Stimulated activated CD4-positive, alpha-beta T cell treated with anti-CD3 and anti-CD28 coated beads, Interleukin-1b, Interleukin-23, amount 100 ng/mL, for 1 hour (primary cell): ENCODE results near the gene GPR161.

Source experiments
- DNase-seq, 2 donors: peaks; one replicate each; pipeline ENCODE4 v3.0.0-alpha.2; 2020; ENCODE audit warnings: low read depth in 2 of 2

The GPR161 gene

DNA sequence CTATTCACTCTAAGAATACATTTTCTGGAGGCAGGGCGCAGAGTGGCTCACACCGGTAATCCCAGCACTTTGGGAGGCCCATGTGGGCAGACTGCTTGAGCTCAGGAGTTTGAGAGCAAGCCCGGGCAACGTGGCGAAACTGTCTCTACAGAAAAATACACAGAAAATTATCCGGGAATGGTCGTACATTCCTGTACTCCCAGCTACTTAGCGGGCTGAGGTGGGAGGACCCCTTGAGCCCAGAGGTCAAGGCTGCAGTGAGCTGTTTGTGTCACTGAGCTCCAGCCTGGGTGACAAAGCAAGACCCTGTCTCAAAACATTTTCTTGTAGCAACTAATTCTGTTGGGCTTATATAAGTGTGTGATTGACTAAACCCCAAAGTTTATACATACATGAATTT lies 30.5 kb downstream of the GPR161 start:
- DNase-seq = no peak

DNA sequence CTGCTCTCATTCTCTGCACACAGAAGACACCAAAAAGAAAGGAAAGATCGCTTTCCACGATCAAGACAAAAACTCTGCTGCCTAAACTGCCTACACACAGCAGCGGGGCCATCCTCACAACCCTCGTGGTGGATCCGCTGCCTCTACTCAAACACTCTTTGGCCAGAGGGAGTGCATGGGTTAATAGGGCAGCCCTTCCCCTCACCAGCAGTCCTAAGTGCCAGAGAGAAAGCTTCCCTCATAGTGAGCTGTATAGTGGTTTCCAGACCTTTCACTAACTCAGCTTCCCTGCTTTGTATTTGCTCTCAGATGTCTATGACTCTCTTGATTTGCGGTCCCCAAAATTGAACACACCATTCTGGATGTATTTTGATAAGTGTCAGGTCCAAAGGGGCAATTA lies 30.9 kb downstream of the GPR161 start:
- no peak for DNase-seq

DNA sequence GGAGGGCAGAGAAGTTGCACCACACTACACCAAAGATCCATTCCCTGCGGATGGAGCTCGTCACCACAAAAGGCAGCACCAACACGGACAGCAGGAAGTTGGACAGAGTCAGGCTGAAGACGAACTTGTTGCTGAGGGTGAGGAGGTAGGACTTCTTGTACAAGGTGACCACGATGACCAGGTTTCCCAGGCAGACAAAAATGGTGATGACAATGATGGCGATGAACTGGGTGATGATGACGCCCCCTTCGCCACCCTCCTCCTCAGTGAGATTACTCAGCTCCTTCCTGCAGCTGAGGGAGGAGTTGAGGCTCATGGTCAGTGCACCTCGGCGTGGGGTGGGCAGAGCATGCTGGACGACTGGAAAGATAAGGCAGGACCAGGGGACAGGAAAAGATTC lies 32.2 kb downstream of the GPR161 start:
- DNase-seq = no peak

DNA sequence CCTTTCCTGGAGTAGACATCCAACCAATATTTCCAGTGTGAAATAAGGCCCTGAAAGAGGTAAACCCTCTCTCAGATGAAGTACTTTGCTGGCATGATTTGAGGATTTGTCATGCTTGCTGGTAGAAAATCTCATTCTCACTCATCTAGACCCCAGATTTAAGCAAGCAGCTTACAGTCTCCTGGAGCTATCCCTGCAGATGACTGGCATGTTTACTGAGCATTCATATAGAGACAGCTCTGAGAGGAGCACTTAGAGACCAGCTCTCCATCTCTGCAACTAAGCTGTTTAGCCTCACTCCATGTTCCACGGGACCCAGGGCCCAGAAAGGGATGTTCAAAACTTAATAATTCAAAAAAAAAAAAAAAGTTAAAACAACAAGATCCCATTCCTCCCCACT lies 34.2 kb downstream of the GPR161 start:
- DNase-seq = no peak

DNA sequence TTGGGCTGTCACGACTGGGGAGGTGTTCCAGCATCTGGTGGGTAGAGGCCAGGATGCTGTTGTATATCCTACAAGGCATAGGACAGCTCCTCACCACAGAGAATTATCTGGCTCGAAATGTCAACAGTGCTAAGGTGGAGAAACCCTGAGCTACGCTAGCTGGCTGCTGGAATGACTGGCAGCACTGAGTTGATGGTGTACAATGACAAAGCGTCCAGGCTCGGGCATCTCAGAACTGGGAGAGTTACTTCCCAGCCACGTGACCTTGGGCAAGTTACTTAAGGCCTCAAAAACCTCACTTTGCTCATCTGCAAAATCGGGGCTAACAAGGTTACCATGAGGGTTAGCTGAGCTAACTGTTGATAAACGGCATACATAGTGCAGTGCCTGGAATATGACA lies 35.4 kb downstream of the GPR161 start:
- DNase-seq = no peak

DNA sequence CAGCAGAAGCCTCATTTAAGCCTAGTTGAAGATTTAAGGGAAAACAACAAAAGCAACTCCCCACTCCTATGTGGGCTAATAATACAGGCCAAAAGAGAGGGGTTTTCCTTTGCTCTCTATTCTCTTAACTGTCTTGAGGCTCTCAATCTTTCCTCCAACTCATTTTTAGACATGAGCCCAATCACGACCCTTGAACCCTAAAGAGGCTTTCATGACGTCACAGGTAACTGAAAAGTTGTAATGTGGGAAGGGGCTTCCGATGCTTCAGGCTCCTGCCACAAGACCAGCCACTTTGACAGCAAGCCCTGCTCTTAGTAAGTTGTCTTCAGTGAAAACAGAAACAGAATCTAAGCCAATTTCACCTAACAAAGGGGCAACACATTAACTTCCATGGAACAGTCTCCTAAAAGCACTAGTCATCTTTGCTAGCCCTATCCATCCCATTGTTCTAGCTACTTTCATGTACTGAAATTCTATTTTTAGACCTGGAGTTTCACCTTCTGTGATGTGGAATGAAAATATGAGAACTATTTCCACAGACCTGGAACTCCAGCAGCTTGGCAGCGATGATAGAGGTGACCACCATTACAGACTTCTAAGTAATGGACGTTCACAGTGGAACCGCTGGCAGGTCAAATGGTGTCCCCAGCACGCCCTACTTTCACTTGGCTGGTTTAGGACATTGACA lies 36.3 kb downstream of the GPR161 start:
- DNase-seq = no peak

DNA sequence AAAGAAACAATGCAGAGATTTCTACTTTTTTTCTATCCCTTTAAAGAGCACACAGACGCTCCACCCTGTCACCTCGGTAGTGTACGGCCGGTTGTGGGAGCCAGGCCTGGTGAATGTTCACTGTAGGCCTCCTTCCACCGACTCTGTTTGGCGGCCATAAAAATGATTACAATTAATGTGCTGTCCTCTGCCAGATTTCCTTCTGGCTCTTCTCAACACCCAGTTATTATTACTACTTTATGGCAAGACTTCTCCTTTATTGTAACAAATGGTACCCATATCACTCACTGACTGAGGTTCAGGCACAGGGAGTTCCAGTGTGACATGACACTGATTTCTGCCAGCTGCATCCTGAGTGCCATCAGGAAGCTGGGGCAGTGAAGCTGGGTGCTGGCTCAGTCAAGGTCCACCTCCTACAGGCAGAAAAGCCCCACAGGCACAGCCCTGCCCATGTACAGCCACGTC lies 37.4 kb downstream of the GPR161 start:
- DNase-seq = no peak

DNA sequence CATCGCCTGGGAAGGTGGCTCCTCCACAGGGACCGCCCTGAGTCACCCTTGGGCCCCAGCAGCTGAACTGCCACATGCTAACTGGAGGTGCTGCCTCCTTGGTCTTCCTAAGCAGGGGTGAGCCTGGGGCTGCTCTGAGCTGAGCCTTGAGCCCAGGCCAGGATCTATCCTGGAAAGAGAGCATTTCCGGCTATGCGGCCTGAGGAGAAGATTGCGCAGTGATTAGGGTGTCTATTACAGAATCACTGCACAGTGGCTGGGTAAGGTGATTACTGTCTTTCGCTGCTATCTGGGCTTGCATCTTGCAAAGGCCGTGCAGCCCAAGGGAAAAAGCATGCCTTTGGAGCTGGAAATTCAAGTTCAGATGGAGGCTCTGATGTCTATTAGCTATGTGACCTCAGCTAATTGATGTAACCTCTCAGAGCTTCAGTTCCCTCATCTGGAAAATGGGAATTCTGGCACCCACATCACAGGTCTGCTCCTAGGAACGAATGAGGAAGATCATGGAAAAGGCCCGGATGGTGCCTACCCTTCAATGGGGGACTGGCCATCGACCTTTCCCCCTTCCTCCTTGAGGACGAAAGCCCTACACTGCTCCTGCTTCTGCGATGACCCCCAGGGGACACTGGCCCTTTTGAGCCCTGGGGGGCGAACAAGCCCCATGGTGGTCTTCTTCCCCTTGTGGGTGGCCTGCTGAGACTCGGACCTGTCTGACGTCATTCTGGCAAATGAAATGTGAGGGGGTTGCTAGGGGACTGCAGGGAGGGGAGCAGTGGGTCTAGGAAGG lies 38.0 kb downstream of the GPR161 start:
- no peak for DNase-seq

DNA sequence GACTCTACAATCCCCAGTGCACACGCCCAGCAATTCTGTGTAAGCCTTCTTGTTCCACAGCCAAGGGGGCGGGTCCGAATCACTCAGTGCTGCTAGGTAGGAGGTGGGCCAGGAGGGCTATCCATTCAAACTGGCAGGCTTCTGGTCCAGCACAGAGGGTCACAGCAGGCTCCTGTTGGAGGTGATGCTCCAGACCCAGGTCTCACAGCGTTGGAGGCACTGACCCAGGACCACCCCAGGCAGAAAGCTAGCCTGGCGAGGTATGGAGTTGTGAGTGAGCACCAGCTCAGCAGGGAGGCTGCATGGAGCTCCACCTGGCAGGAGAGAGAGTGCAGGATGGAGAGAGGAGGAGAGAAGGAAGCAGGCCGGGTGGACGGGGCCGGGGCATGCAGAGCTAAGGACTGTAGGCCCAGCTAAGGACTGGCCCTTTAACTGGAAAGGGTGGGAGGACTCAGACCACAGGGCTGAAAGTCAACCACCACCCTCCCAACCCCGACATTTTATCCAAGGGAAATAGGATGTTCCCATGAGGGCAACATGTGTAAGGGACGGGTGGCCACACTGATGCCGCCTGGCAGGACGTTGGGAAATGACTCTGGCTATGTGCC lies 38.7 kb downstream of the GPR161 start:
- no peak for DNase-seq

DNA sequence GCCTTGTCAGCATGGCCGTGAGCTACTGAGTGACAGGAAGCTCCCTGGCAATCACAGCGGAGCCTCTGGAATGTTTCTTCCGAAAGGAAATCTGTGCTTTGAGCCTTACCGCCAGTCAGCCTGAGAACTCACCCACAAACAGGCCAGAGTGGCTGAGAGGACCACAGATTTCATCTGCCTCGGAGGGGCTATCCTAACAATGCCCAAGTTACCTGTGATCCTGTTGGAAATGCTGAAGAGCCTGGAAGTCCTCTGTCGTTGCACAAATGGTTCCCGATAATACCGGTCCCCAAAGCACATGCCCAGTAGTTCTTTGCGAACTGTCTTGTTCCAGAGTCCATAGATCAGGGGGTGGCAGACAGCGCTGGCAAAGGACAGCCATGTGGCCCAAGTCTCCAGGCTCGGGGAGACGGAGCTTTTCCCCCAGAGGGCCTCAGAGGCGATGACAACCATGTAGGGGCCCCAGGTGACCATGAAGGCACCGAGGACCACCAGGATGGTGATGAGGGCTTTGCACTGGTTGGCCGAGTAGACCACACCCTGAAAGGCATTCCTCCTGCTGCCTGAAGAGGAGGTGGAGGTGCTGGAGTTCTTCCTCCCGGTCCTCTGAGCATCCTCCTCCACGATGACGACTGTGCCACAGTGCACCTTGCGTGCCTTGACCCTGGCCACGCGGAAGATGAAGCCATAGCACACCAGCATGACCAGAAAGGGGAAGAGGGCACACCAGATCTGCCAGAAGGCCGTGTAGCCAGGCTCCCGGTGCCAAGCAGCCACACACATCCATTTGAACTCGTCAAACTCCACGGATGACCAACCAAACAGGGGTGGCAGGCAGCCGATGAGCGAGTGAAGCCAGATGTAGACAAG lies 40.2 kb downstream of the GPR161 start:
- no peak for DNase-seq

DNA sequence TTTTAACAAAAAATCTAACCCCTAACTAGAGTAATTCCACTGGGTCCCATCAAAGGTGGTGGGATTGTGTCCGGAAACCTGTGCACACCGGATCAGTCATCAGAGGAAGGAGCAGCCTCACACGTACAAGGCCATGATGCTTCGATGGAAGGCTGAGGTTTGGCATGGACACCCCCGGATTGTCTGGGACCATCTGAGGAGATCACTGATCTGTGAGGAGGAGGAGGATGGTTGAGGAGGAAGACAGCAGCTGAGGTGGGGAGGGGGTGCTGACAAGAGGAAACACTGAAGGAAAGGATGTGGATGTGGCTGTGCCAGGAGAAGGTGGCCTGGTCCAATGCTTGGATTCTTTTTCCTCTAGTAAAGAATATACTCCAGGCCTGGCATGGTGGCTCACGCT lies 41.3 kb downstream of the GPR161 start:
- no peak for DNase-seq

DNA sequence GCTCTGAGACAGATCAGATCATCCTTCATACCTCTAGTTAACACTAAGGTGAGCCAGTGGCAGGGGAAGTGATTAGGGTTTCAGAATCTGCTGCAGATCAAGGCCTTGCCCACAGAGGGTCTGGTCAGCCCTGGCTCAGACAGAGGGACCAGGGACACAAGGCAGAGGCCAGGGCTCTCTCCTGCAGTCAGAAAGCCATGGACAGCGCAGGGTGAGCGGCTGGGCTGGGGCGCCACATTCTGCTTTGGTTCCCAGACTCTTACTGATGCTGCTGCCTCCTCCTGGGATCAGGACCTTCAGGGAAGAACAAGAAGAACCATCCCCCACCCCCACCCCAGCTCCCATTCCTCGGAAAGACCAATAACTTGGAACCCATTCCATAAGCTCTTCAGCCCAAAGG lies 43.1 kb downstream of the GPR161 start:
- DNase-seq = no peak

DNA sequence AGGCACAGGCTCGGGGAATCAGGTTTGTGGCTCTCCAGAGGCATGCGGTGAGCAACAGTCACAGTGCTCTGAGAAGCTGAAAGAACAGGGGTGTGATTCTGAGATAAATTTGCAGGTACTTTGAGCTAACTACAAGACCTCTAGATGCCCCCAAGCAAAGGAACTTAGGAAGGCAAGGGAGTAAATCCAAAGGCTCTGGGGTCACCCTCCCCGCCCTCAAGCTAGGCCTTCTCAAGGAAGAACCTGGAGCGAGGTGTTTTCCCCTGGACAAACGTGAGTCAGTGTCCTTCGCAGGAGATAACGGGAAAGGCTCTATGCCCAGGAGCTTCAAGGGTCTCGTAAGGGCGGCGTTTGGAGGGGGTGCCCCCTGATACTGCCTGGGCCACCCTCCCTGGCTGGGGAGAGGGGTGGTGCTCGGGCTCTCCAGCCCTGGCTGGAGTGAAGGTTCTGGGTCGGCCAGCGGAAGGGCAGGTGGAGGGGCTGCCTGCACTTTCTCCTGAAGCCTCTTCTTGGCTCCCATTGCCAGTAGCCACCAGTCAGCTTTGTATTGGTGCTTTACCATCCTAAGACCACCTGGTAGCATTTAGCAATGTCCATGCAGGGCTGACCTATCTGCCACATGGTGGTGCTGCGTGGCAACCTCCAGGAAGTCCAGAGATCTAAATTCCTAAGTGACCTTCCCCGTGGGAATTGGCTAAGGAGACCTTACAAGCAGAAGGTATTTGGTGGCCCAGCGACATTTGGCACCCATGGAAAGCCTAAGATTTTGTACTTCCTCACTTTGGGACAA lies 44.0 kb downstream of the GPR161 start:
- DNase-seq = no peak

DNA sequence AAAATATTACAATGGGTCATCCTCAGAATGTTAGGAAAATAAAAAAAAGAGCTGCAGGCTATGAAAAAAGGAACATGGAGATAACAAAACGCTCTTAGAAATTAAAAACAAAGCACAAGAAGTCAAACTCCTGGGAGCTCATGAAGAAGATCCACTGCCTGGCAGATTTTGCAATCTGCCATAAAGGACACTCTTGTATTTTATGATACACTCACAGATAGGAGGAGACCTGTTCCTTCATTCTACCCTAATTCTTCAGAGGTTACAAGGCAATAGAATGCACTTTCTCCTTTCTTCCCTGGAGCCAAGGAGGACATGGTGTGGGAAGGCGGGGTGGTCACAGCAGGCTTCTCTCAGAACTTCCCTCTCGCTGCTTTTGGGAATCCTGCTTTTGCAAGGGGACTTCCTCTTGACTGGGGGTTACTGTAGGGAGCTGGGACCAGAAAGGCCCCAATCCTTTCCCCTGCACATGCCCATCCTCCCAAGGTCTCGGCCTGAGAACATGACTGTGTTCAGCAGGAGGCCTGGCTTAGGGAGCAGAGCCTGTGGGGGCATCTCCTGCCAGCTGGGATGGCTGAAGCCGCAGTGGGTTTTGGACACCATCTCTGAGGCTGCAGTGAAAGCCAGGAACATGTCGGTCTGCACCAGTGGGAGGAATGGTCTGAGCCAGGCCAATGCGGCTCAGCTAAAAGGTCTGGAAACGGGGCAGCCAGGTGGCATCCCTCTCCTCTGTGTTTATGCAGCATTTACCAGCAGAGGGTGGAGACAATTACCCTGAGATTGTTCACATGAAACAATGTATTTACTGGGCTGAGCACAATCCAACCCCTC lies 44.8 kb downstream of the GPR161 start:
- DNase-seq = no peak

DNA sequence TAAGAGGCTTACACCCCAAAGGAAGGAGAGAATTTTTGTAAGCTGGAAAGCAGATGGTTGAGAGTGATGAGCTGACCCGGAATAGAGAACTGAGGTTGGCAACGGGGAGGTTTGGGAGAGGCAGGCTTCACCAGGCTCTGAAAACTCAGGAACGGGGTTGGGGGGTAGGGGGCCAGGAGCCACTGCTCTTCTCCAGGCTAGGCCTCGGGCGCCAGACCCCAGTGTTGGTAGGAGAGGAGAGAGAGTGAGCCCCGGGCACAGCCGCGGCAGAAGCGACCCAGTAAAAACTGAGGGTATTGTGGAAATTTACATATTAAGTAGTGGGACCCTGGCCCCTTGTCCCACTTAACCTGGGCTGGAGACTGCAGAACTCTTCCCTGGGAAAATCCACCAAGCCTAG lies 45.7 kb downstream of the GPR161 start:
- DNase-seq = no peak

DNA sequence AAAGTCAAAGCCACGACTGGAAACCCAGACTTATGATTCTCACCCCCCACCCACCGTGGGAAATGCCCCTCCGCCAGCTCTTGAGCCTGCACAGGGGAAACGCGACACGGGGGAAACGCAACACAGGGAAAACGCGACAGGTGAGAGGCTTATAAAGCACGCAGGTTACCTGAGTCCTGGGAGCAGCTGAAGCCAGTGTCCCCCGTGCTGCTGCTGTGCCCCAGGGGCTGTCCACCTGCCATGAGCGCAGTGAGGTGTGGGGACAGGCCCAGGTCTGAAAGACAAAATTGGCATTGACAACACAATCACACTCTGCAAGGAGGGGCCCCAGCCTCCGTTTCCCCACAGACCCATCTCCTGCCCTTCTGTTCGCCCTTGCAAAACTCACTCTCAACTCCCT lies 46.3 kb downstream of the GPR161 start:
- no peak for DNase-seq

DNA sequence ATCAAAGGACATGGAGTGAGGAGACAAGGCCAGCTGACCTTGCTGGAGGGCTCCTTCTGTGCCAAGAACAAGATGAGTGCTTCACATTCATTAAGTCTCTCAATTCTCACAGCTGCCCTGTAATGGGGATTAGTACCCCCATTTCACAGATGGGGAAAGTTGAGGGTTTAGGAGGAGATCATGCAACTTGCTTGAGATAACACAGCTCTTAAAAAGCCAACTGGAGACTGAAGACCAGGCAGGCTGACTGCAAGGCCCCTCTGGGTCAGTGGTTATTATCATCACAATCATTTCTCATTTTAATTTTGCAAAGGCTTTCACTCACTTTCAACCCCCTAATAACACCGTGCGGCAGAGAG lies 46.8 kb downstream of the GPR161 start:
- DNase-seq = no peak

DNA sequence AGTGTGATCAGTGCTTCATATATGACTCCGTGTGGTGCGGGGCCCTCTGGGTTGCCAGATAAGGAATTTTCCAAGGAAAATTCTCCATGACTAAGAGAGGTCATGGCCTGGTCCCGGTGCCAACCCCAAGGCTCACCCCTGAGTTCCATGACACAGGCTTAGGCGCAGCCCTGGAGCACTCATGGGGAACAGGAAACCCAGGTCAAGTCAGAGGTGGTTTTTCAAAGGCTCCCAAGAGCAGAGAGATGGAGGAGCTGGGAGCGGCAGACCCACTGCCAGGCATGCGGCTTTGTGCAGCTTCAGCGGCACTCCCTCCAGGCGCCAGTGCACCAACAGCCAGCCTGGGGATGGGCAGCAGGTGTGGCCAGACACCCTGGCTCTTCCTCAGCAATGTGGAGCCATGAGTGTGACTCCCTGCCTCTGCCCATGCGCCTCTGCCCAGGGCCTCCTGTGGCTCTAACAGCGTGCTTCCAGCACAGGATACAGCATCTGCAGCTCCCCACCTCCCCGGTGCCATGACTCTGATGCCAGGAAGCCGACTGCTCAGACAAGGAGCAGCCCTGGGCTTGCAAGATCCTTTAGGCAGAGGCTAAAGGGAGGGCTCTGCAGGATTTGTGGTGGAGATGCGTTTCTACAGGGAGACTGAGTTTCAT lies 47.3 kb downstream of the GPR161 start:
- no peak for DNase-seq

DNA sequence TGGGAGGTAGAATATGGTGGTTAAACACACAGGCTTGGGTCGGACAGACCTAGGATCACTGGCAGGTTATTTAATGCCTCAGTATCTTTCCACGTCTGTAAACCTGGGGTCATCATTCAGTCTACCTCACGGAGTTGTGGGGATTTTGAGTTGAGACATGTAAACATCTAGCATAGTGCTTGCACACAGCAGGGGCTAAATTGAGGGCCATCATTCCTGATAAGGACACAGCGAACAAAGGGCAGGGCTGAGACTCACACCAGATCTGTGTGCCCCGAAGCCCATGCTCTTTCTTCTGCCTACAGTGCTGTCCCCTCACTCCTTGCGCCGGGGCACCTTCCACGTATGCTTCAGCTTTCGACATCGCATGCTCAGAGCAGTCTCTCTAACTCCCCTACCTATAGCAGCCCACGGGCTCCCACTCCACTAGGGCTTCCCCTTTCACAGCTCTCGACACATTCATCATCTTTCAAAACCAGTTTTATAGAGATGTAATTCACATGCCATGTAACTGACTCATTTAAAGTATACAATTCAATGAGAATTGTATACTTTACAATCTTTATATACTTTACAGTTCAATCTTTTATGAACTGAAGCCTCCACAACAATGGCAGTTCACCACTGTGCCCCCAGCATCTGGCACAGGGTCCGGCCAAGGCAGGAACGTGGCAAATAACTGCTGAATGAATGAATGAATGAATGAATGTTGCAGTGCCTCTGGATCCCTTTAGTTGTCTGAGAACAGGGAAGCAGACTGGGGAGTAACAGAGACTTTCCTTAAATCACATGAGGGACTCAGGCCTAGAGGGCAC lies 48.0 kb downstream of the GPR161 start:
- no peak for DNase-seq
